ENCODE results near the gene CYP19A1.

Gene CYP19A1

DNA sequence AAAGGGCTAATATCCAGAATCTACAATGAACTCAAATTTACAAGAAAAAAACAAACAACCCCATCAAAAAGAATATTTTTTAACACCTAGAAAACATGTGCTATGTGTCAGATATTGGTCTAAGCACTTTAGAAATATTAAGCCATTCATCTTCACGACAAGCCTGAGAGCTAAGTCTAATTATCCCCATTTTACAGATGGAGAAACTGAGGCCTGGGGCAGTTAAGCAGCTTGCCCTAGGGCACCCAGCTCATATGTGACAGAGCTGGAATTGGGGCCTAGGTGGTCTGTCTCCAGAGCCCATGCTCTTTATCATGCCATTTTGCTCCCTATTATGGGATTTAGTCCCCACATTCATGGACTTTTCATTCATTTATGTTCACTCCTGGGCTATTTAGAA, 92.8 kb downstream of the CYP19A1 start:
- no peak overlapping the region for H3K4me3 ChIP-seq (replicated peaks; ENCODE audit: insufficient read depth, low read length)
- no peak overlapping the region for H3K27ac ChIP-seq (replicated peaks)
- TF ChIP-seq, protein P1, sequence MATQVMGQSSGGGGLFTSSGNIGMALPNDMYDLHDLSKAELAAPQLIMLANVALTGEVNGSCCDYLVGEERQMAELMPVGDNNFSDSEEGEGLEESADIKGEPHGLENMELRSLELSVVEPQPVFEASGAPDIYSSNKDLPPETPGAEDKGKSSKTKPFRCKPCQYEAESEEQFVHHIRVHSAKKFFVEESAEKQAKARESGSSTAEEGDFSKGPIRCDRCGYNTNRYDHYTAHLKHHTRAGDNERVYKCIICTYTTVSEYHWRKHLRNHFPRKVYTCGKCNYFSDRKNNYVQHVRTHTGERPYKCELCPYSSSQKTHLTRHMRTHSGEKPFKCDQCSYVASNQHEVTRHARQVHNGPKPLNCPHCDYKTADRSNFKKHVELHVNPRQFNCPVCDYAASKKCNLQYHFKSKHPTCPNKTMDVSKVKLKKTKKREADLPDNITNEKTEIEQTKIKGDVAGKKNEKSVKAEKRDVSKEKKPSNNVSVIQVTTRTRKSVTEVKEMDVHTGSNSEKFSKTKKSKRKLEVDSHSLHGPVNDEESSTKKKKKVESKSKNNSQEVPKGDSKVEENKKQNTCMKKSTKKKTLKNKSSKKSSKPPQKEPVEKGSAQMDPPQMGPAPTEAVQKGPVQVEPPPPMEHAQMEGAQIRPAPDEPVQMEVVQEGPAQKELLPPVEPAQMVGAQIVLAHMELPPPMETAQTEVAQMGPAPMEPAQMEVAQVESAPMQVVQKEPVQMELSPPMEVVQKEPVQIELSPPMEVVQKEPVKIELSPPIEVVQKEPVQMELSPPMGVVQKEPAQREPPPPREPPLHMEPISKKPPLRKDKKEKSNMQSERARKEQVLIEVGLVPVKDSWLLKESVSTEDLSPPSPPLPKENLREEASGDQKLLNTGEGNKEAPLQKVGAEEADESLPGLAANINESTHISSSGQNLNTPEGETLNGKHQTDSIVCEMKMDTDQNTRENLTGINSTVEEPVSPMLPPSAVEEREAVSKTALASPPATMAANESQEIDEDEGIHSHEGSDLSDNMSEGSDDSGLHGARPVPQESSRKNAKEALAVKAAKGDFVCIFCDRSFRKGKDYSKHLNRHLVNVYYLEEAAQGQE (IDR thresholded peaks at IDR 0.05; ENCODE audit: insufficient replicate concordance, low read depth) = no peak
- TF ChIP-seq POLR2AphosphoS5 (IDR thresholded peaks at IDR 0.05; ENCODE audit: low read depth) = no peak
- TF ChIP-seq, protein P2, sequence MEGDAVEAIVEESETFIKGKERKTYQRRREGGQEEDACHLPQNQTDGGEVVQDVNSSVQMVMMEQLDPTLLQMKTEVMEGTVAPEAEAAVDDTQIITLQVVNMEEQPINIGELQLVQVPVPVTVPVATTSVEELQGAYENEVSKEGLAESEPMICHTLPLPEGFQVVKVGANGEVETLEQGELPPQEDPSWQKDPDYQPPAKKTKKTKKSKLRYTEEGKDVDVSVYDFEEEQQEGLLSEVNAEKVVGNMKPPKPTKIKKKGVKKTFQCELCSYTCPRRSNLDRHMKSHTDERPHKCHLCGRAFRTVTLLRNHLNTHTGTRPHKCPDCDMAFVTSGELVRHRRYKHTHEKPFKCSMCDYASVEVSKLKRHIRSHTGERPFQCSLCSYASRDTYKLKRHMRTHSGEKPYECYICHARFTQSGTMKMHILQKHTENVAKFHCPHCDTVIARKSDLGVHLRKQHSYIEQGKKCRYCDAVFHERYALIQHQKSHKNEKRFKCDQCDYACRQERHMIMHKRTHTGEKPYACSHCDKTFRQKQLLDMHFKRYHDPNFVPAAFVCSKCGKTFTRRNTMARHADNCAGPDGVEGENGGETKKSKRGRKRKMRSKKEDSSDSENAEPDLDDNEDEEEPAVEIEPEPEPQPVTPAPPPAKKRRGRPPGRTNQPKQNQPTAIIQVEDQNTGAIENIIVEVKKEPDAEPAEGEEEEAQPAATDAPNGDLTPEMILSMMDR (IDR thresholded peaks at IDR 0.05; ENCODE audit: insufficient read depth, low read length) = no peak
- TF ChIP-seq GABPA (IDR thresholded peaks at IDR 0.05; ENCODE audit: low read depth) = no peak
- no peak for TF ChIP-seq SPI1 (IDR thresholded peaks at IDR 0.05; ENCODE audit: borderline replicate concordance, low read depth)
- DNase-seq (ENCODE audit: low read depth in 1 of 2, low spot score in 1 of 2) = no peak
- H3K27me3 ChIP-seq (ENCODE audit: insufficient read depth, poor library complexity, severe bottlenecking) = no peaks in the 10 kb centered on the region

DNA sequence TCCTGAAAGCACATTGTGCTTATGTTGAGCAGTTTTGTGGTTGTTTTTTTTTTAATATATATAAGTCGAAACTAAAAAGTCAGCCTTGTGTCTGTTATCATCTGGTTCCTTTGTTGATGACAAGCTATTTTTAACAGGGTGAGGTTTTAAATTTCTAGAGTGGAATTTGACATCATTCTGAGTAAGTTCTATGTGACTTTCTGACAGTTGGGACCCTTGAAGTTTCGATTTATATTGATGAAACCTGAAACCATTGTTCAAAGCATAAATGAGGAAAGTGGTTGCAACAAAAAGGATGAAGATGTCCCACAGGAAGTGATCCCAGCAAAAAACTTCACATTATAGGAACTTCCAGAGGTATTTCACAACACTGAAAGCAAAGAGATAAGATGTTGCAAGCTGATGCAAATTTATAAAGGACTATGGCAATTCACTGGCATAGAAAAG, 94.0 kb downstream of the CYP19A1 start:
- Histone ChIP-seq H3K27ac (replicated peaks) (no peak overlapping the region), H3K27me3 (ENCODE audit: insufficient read depth, poor library complexity, severe bottlenecking) (peaks cover 2% of the 10 kb centered on the region), H3K4me3 (replicated peaks; ENCODE audit: insufficient read depth, low read length) (no peak overlapping the region)
- DNase-seq (ENCODE audit: low read depth in 1 of 2, low spot score in 1 of 2) = peak in 1 of 2 experiments; percentile 63
- no peak for TF ChIP-seq POLR2AphosphoS5 (IDR thresholded peaks at IDR 0.05; ENCODE audit: low read depth)
- TF ChIP-seq, protein P2 (IDR thresholded peaks at IDR 0.05; ENCODE audit: insufficient read depth, low read length) = no peak
- no peak for TF ChIP-seq SPI1 (IDR thresholded peaks at IDR 0.05; ENCODE audit: borderline replicate concordance, low read depth)
- TF ChIP-seq, protein P1 (IDR thresholded peaks at IDR 0.05; ENCODE audit: insufficient replicate concordance, low read depth) = no peak
- no peak for TF ChIP-seq GABPA (IDR thresholded peaks at IDR 0.05; ENCODE audit: low read depth)

DNA sequence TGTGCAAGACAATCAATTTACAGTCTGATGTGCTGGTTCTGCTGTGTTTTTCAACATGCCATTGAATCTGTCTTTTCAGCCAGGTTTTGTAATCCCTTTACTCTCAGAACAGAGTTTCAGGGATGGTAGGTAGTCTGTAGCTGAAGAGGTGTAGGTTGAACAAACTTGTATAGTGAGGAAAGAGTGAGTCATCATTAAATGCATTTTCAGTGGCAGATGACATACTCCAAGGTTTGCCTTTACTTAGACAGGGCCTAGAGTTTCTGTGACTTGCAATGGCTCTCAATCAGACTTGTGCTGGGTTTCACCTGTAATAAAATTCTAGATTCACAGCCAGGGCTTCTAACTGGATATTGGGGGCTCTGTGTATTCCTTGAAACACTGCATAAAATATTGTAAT, 94.6 kb downstream of the CYP19A1 start:
- peak in 1 of 2 experiments; percentile 50 for DNase-seq (ENCODE audit: low read depth in 1 of 2, low spot score in 1 of 2)
- no peak for TF ChIP-seq SPI1 (IDR thresholded peaks at IDR 0.05; ENCODE audit: borderline replicate concordance, low read depth)
- TF ChIP-seq GABPA (IDR thresholded peaks at IDR 0.05; ENCODE audit: low read depth) = no peak
- TF ChIP-seq, protein P1 (IDR thresholded peaks at IDR 0.05; ENCODE audit: insufficient replicate concordance, low read depth) = no peak
- no peak for TF ChIP-seq POLR2AphosphoS5 (IDR thresholded peaks at IDR 0.05; ENCODE audit: low read depth)

More for the DNA sequence above, 94.6 kb downstream of the CYP19A1 start:
- Histone ChIP-seq H3K27me3 (ENCODE audit: insufficient read depth, poor library complexity, severe bottlenecking) (peaks cover 3% of the 10 kb centered on the region), H3K27ac (replicated peaks) (no peak overlapping the region), H3K4me3 (replicated peaks; ENCODE audit: insufficient read depth, low read length) (no peak overlapping the region)

Measured in HL-60 (cell line).